Uterus (tissue), 4 donors: Measurements from ENCODE around the gene SIPA1L3. TPM values are rescaled to one million over a fixed set of nuclear protein-coding genes. Genes with fewer than 3 reads are reported as not detected.

Experiments
- DNase-seq, 2 donors: peaks; one replicate each; pipeline ENCODE4 v3.0.0-alpha.2; 2019 to 2020
- H3K27ac ChIP-seq, 2 donors: fragments of 200-600 bp; sonication (generic); 1 replicate in 1 of 2; 2 replicates in 1 of 2; pipeline ENCODE4 v1.5.1; 2016 to 2018
- H3K27me3 ChIP-seq, 2 donors: fragments of 200-600 bp; sonication (generic); one replicate each; pipeline ENCODE4 v1.5.1; 2018 to 2019; ENCODE audit warnings: control low read depth in 1 of 2
- H3K36me3 ChIP-seq, 2 donors: fragments of 200-600 bp; sonication (generic); one replicate each; pipeline ENCODE4 v1.5.1; 2019; ENCODE audit warnings: control low read depth in 1 of 2
- H3K4me1 ChIP-seq, 2 donors: fragments of 200-600 bp; sonication (generic); one replicate each; pipeline ENCODE4 v1.5.1; 2018 to 2019; ENCODE audit warnings: control low read depth in 1 of 2
- H3K4me3 ChIP-seq, 2 donors: fragments of 200-600 bp; sonication (generic); 1 replicate in 1 of 2; 2 replicates in 1 of 2; pipeline ENCODE4 v1.5.1; 2018 to 2019; ENCODE audit warnings: mild to moderate bottlenecking in 1 of 2
- H3K9me3 ChIP-seq, 2 donors: fragments of 200-600 bp; sonication (generic); one replicate each; pipeline ENCODE4 v1.5.1; 2019; ENCODE audit warnings: control low read depth in 1 of 2
- POLR2A ChIP-seq, 2 donors: fragments of 450-650 bp; IDR thresholded peaks; one replicate each; pipeline ENCODE4 v1.6.1; 2016; ENCODE audit warnings: antibody characterized with exemption in 2 of 2, mild to moderate bottlenecking in 1 of 2, moderate library complexity in 1 of 2
- intact Hi-C: fragments of 100-400 bp; cut with DNase I; formaldehyde crosslinking; loops from one replicate; pipeline ENCODE4 v1.15.1; 2023; ENCODE audit warnings: low total_unique reads
- total RNA-seq, 4 donors: library from RNA; depleted of rRNA in 3 of 4; stranded (reverse); fragments of >200 nt in 3 of 4; gene quantifications; one replicate each; pipeline versions ENCODE4 v1.1.0 to v1.2.4, GENCODE V29; 2014 to 2023
- TF ChIP-seq, protein P1 (sequence below), 4 experiments: fragments of 200-600 bp in 2 of 4; fragments of 450-650 bp in 2 of 4; sonication (generic) in 2 of 4; IDR thresholded peaks; one replicate each; pipeline ENCODE4 v1.5.1; 2016 to 2019; ENCODE audit warnings: antibody characterized with exemption in 4 of 4, mild to moderate bottlenecking in 2 of 4, moderate library complexity in 1 of 4
- donor health status: DM: yes; HTN: yes; CAD: no.

The SIPA1L3 gene
- total RNA-seq, 4 donors from 2014 or later = 11.5 to 41.8 (median 21.5) TPM

DNA sequence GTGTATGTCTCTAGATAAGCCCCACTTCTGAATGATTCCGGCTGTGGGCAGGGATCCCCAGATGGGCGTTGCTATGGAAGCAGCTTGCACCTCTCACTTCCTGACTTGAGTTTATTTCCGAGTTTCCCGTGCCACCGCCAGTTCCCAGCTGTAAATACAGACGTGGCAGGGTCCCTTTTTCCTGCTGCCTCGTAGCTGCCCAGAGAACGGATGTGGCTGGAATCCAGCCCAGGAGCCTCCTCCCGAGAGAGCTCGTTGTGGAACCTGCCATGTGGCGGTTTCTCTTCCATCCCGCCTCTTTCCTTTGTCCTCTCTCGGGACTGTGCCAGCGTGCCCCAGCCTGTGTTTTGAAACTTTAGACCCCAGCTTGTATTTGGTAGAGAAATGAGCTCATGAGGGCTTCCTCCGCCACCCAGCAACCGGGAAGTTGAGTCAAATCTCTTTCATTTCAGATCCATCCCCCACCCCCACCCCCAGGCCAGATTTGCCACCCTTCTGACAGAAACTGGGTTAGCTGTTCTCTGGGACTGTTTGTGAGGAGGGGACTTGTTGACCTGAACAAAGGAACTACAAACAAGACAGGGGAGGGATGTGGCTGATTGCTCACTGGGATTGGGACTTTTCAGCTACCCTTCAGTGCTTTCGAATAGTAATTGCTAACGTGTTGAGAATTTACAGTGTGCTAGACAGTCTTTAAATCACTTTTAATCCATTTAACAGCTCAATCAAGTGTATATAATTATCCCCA lies 96.6 kb downstream of the SIPA1L3 start:
- intact Hi-C loops = no loop called here
- no peaks in the 10 kb centered on the region for H3K27me3 ChIP-seq
- peak overlapping the region; percentile 29 to 35 for H3K4me3 ChIP-seq
- peak; percentile 55 to 78 for DNase-seq
- no peaks in the 10 kb centered on the region for H3K36me3 ChIP-seq
- TF ChIP-seq, protein P1, sequence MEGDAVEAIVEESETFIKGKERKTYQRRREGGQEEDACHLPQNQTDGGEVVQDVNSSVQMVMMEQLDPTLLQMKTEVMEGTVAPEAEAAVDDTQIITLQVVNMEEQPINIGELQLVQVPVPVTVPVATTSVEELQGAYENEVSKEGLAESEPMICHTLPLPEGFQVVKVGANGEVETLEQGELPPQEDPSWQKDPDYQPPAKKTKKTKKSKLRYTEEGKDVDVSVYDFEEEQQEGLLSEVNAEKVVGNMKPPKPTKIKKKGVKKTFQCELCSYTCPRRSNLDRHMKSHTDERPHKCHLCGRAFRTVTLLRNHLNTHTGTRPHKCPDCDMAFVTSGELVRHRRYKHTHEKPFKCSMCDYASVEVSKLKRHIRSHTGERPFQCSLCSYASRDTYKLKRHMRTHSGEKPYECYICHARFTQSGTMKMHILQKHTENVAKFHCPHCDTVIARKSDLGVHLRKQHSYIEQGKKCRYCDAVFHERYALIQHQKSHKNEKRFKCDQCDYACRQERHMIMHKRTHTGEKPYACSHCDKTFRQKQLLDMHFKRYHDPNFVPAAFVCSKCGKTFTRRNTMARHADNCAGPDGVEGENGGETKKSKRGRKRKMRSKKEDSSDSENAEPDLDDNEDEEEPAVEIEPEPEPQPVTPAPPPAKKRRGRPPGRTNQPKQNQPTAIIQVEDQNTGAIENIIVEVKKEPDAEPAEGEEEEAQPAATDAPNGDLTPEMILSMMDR (IDR thresholded peaks at IDR 0.05) = no peak
- peak in 1 of 2 donors; percentile 13 for TF ChIP-seq POLR2A (IDR thresholded peaks at IDR 0.05)
- no peaks in the 10 kb centered on the region for H3K4me1 ChIP-seq
- peak overlapping the region; percentile 88 for H3K27ac ChIP-seq
- no peaks in the 10 kb centered on the region for H3K9me3 ChIP-seq

DNA sequence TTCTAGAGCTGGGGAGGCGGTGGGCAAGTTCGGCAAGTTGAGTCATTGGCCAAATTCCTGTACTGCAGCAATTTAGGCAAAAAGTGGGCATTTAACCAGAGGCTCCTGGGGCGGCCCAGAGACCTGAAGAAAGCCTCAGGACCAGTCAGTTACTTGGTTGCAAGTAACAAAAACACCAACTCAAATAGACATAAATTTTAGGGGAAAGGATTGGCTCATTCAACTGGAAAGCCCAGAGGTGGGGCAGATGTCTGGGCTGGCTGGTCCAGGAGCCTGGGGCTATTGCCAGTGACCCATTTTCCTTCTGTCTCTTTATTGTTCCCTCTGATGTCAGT lies 97.1 kb downstream of the SIPA1L3 start:
- Histone ChIP-seq H3K9me3 (no peaks in the 10 kb centered on the region), H3K4me3 (peak overlapping the region; percentile 29 to 35), H3K36me3 (no peaks in the 10 kb centered on the region), H3K27me3 (no peaks in the 10 kb centered on the region), H3K27ac (peak overlapping the region; percentile 88), H3K4me1 (no peaks in the 10 kb centered on the region)
- TF ChIP-seq, protein P1 (IDR thresholded peaks at IDR 0.05) = no peak
- no peak for TF ChIP-seq POLR2A (IDR thresholded peaks at IDR 0.05)
- DNase-seq = no peak
- intact Hi-C loops = no loop called here

- intact Hi-C loops = no loop called here
- DNase-seq = peak; percentile 78 to 89
Observed at GRCh38 chr19:38004521-38005223, 97.7 kb downstream of the SIPA1L3 start.

GRCh38 chr19:38005224-38005614 lies 98.2 kb downstream of the SIPA1L3 start:
- TF ChIP-seq POLR2A (IDR thresholded peaks at IDR 0.05) = no peak
- TF ChIP-seq, protein P1 (IDR thresholded peaks at IDR 0.05) = no peak
- no peaks in the 10 kb centered on the region for H3K27me3 ChIP-seq
- intact Hi-C loops = no loop called here
- no peaks in the 10 kb centered on the region for H3K4me1 ChIP-seq
- no peaks in the 10 kb centered on the region for H3K36me3 ChIP-seq
- H3K9me3 ChIP-seq = no peaks in the 10 kb centered on the region
- peak overlapping the region; percentile 88 for H3K27ac ChIP-seq
- DNase-seq = no peak
- no peak overlapping the region for H3K4me3 ChIP-seq

More at GRCh38 chr19:38004521-38005223, 97.7 kb downstream of the SIPA1L3 start:
- peak overlapping the region; percentile 88 for H3K27ac ChIP-seq
- H3K36me3 ChIP-seq = no peaks in the 10 kb centered on the region
- TF ChIP-seq, protein P1 (IDR thresholded peaks at IDR 0.05) = no peak
- peak; percentile 70 to 77 for TF ChIP-seq POLR2A (IDR thresholded peaks at IDR 0.05)
- H3K27me3 ChIP-seq = no peaks in the 10 kb centered on the region
- peak overlapping the region; percentile 29 to 35 for H3K4me3 ChIP-seq
- H3K4me1 ChIP-seq = no peaks in the 10 kb centered on the region
- no peaks in the 10 kb centered on the region for H3K9me3 ChIP-seq
